ENCODE data around the gene CCDC97.
"Not testable (repeated sequence)": the region's sequence is repeated elsewhere in the genome, so short reads cannot be mapped to it uniquely, and the experiment has no call there.

The CCDC97 gene

DNA sequence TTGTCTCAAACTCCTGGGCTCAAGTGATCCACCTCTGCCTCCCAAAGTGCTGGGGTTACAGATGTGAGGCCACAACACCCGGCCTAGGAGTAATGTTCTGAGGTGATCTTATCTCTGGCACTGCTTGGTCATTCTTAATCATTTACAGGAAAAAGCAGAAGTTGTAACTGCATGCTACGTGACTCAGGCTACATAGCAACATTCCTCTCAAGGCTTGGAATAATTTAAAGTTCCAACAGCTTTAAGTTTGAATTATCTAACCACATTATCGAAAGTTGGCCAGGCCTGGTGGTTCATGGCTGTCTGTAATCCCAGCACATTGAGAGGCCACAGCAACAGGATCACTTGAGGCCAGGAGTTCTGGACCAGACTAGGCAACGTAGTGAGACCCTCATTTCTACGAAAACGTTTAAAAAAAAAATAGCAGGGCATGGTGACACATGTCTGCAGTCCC is 57.9 kb downstream of the CCDC97 start:
- DNase-seq: no peak

- DNase-seq: no peak
These were observed 59.8 kb downstream of the CCDC97 start for GRCh38 chr19:41369769-41370168.

DNA sequence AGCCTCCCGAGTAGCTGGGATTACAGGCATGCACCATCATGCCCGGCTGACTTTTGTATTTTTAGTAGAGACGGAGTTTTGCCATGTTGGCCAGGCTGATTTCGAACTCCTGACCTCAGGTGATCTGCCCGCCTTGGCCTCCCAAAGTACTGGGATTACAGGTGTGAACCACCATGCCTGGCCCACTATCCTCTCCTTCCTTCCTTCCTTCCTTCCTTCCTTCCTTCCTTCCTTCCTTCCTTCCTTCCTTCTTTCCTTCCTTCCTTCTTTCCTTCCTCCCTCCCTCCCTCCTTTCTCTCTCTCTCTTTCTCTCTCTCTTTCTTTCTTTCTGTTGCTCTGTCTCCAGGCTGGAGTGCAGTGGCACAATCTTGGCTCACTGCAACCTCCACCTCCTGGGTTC is 61.1 kb downstream of the CCDC97 start:
- not testable (repeated sequence) for DNase-seq

DNA sequence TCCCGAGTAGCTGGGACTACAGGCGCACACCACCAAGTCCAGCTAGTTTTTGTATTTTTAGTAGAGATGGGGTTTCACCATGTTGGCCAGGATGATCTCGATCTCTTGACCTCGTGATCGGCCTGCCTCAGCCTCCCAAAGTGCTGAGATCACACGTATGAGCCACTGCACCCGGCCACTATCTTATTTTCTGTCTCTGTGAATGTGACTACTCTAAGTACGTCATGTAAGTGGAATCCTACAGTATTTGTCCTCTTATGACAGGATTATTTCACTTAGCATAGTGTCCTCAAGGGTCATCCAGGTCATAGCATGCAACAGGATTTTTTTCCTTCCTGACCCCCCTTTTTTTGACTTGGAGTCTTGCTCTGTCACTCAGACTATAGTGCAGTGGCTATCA is 61.6 kb downstream of the CCDC97 start:
- no peak for DNase-seq

DNA sequence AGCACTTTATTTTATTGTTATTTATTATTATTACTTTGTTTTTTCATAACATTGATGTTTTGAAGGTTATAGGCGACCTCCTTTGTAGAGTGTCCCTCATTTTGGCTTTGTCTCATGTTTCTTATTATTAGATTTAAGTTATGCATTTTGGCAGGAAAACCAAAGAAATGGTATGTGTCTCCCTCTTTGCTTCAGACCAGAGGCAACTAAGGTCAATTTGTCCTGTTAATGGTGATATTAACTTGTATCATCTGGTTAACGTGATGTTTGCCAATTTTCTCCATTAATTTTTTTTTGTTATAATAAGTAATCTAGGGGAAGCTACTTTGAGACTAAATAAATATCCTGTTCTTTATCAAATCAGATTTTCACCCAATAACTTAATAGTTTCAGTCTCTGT is 62.5 kb downstream of the CCDC97 start:
- DNase-seq: no peak

DNA sequence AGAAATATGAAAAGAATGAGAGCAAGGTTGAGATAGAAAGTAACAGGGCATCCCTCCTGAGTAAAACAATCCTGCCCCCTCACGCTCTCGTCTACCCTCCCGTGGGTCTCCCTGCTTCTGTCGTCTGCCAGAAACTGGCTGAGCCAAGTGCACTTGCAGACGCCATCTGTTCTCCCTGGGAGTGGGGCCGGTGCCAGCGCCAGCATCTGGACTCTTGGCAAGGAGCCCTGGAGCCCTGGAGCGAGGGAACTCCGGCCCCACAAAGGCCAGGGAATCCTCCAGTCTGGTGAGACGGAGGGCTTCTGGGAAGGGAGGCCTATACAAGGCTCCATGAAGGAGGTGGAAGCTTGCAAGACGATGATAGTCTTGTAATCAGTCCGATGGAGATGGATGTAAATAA is 64.0 kb downstream of the CCDC97 start:
- DNase-seq: peak; percentile 88
